C4-2B (cell line): ENCODE data around the gene MRPL50.

ENCODE experiments used
- H3K27ac ChIP-seq: fragments of 450-650 bp; 2 replicates; pipeline ENCODE4 v1.5.1; 2017
- CTCF ChIP-seq: fragments of 450-650 bp; conservative IDR thresholded peaks from 2 replicates; pipeline ENCODE4 v1.5.1; 2017; ENCODE audit warnings: mild to moderate bottlenecking
- ZFX ChIP-seq: fragments of 450-650 bp; IDR thresholded peaks from 2 replicates; pipeline ENCODE4 v1.6.1; 2017

Gene MRPL50

DNA sequence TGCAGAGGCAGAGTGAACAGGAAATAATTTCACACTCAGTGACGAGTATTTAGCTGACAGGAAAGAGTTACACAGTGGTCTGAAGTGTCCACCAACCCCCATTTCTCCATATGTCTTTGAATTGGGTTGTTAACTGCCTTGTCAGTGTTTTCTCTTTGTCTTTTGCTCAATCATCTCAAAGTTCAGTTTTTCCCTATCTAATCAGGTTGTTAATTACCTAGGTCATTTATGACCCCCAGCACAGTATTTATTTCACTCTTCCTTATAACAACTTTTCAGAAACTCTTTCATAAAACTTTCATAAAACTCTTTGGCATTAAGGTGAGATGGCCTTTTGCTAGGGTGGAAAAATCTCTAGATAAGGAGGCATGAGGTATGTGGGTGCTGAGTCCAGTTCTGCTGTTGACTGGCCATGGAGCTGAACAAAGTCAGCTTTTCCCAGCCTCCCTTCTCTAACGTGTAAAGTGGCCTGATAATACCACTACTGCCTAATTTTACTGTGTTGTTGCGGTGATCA lies 42.4 kb upstream of the MRPL50 start:
- no peak overlapping the region for H3K27ac ChIP-seq
- TF ChIP-seq CTCF (no peak), ZFX (no peak)

DNA sequence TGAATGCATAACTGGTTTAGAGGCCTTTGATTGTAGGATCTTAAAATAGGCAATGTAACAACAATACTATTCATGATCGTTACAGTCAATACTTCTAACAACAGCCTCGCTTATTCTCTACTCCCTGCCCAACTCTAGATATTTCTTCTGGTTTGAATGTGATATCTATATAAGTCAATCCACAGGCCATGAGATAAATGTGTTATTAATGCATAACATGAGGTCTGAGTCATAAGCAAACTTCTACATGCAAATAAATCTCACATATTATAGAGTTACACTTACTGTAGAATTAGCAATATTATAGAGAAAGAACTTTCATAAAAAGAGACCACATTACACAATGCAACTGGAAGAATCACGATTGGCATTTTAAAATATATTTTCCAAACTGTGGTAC lies 40.1 kb upstream of the MRPL50 start:
- H3K27ac ChIP-seq = no peak overlapping the region

GRCh38 chr9:101437806-101438232 lies 39.4 kb upstream of the MRPL50 start:
- no peak for TF ChIP-seq CTCF
- no peak for TF ChIP-seq ZFX
- H3K27ac ChIP-seq = no peak overlapping the region

More for the DNA sequence above, 40.1 kb upstream of the MRPL50 start:
- no peak for TF ChIP-seq CTCF

- TF ChIP-seq ZFX (no peak), CTCF (no peak)
- no peak within 1 kb of the TSS for H3K27ac ChIP-seq
Observed at GRCh38 chr9:101435601-101436079, 37.2 kb upstream of the MRPL50 start, which contains the start of gene ALDOB. Gene ALDOB, minus strand, starts transcription at chr9:101435774. Its CDS starts 4,887 bp downstream, at chr9:101430887.

DNA sequence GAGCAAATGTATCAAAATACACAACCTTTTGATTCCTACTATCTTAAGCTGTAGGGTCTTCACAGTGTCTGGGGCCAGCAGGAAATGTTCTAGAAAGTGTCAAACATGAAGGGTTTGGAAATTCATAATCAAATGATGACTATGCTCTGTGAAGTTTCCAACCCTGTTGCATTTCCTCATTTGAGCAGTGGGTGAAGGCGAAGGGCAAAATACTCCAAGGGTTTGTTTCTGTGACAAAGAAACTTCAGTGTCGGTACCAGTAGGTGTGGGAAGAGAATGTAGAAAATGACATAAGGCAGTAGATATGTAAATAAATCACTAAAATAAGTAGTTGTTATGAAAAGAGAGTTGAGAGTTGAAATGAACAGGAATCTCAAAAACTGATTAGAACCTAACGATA lies 36.6 kb upstream of the MRPL50 start:
- no peak overlapping the region for H3K27ac ChIP-seq
- TF ChIP-seq ZFX (no peak), CTCF (no peak)

- TF ChIP-seq CTCF (no peak), ZFX (no peak)
- H3K27ac ChIP-seq = no peak overlapping the region
Observed at GRCh38 chr9:101433229-101433628, 34.8 kb upstream of the MRPL50 start.

- TF ChIP-seq ZFX (no peak), CTCF (no peak)
- no peak overlapping the region for H3K27ac ChIP-seq
Observed at GRCh38 chr9:101432740-101433139, 34.3 kb upstream of the MRPL50 start.
